AG04450 (cell line): Measurements from ENCODE around the gene CACNA1C. TPM values are rescaled to one million over a fixed set of nuclear protein-coding genes. Genes with fewer than 3 reads are reported as not detected.

ENCODE experiments used
- CTCF ChIA-PET: fragments of 300-600, 350-600 bp; formaldehyde crosslinking; extraction: SDS; loops from one replicate; lab custom pipeline; 2022; ENCODE audit warnings: antibody characterized with exemption, inconsistent platforms; lab: Charles Lee
- POLR2A ChIA-PET: fragments of 350-600 bp; formaldehyde crosslinking; extraction: SDS; loops from one replicate; lab custom pipeline; 2021; ENCODE audit warnings: antibody characterized with exemption, inconsistent platforms; lab: Yijun Ruan, JAX
- DNase-seq: peaks from one replicate; pipeline ENCODE4 v3.0.0-alpha.2; 2011; ENCODE audit warnings: low read depth, low spot score
- H3K27ac ChIP-seq: one replicate; pipeline ENCODE4 v1.5.1; 2012; ENCODE audit warnings: low read depth, low read length, control low read depth
- H3K27me3 ChIP-seq: one replicate; pipeline ENCODE4 v1.6.0; 2012; ENCODE audit warnings: low read length; ENCODE audit not compliant: control insufficient read depth, insufficient read depth
- H3K4me3 ChIP-seq: 2 replicates; pipeline ENCODE4 v1.5.1; 2011; ENCODE audit warnings: mild to moderate bottlenecking, low read depth, low read length, control low read depth
- H3K9me3 ChIP-seq: 2 replicates; pipeline ENCODE4 v1.5.1; 2012; ENCODE audit warnings: low read length; ENCODE audit not compliant: control insufficient read depth, insufficient read depth
- CTCF ChIP-seq: IDR thresholded peaks from 2 replicates; pipeline ENCODE4 v1.5.1; 2011; ENCODE audit warnings: low read depth, low read length, control low read depth, inconsistent platforms
- polyA plus RNA-seq: library from polyadenylated mRNA; depleted of rRNA; stranded (reverse); fragments of >200 nt; gene quantifications from 2 replicates; pipeline ENCODE4 v1.2.3, GENCODE V29; 2011

CACNA1C gene
- polyA plus RNA-seq, 1 experiment: 5.9 TPM

- Histone ChIP-seq H3K27me3 (no peaks in the 10 kb centered on the region), H3K4me3 (no peak overlapping the region), H3K27ac (peak overlapping the region; percentile 82), H3K9me3 (no peaks in the 10 kb centered on the region)
- POLR2A ChIA-PET: interaction anchor here (0.6 to 0.8 kb wide), 2 partner anchors 70 to 396 kb away, joined by 3 read pairs; no protein-coding TSS in a partner anchor
- TF ChIP-seq CTCF: no peak
- no peak for DNase-seq
- CTCF ChIA-PET: interaction anchor here (1.2 kb wide), 1 partner anchor 110 kb away, joined by 3 read pairs; no protein-coding TSS in a partner anchor
Measured at GRCh38 chr12:2154521-2154920, 101.7 kb downstream of the CACNA1C start.

GRCh38 chr12:2156333-2156732 lies 103.5 kb downstream of the CACNA1C start:
- DNase-seq: peak; percentile 79
- ChIA-PET CTCF (interaction anchor here (1.0 to 1.3 kb wide), 2 partner anchors 11 to 100 kb away, joined by 3 read pairs; no protein-coding TSS in a partner anchor), POLR2A (no interaction called here)
- TF ChIP-seq CTCF: no peak
- no peaks in the 10 kb centered on the region for H3K9me3 ChIP-seq
- no peak overlapping the region for H3K4me3 ChIP-seq
- no peaks in the 10 kb centered on the region for H3K27me3 ChIP-seq
- H3K27ac ChIP-seq: peak overlapping the region; percentile 21

- POLR2A ChIA-PET: no interaction called here
- CTCF ChIA-PET: interaction anchor here (0.7 kb wide), 1 partner anchor 104 kb away, joined by 3 read pairs; no protein-coding TSS in a partner anchor
Measured at GRCh38 chr12:2160043-2160442, 107.3 kb downstream of the CACNA1C start.

GRCh38 chr12:2161473-2161872 lies 108.7 kb downstream of the CACNA1C start:
- no peak overlapping the region for H3K27ac ChIP-seq
- no peak for DNase-seq
- ChIA-PET CTCF (no interaction called here), POLR2A (no interaction called here)
- H3K4me3 ChIP-seq: no peak overlapping the region
- no peaks in the 10 kb centered on the region for H3K9me3 ChIP-seq
- no peak for TF ChIP-seq CTCF
- no peaks in the 10 kb centered on the region for H3K27me3 ChIP-seq

More at GRCh38 chr12:2160043-2160442, 107.3 kb downstream of the CACNA1C start:
- no peaks in the 10 kb centered on the region for H3K9me3 ChIP-seq
- DNase-seq: no peak
- no peak overlapping the region for H3K4me3 ChIP-seq
- no peak overlapping the region for H3K27ac ChIP-seq
- no peak for TF ChIP-seq CTCF
- no peaks in the 10 kb centered on the region for H3K27me3 ChIP-seq

- no peaks in the 10 kb centered on the region for H3K27me3 ChIP-seq
- ChIA-PET CTCF (no interaction called here), POLR2A (no interaction called here)
- peak; percentile 95 for DNase-seq
- peaks cover 4% of the 10 kb centered on the region; the same call in 1 of the 2 replicates for H3K9me3 ChIP-seq
- peak overlapping the region; percentile 87 for H3K27ac ChIP-seq
- TF ChIP-seq CTCF: 0 out of 2 replicates have a peak, but pooled peaks have one; percentile 12
- H3K4me3 ChIP-seq: no peak overlapping the region
Measured at GRCh38 chr12:2163177-2163941, 110.6 kb downstream of the CACNA1C start.
